Stimulated activated effector memory CD8-positive, alpha-beta T cell treated with anti-CD3 and anti-CD28 coated beads, Interleukin-12 subunit alpha, Interleukin-12 subunit beta, amount 100 ng/mL, for 72 hours (primary cell): Measurements from ENCODE around the gene PALM.
"Not testable (repeated sequence)": the region's sequence is repeated elsewhere in the genome, so short reads cannot be mapped to it uniquely, and the experiment has no call there.

Experiments
- ATAC-seq: fragments of 150-1000 bp; cut with Tn5 transposase; 2 replicates; pipeline ENCODE4 v1.10.0; 2021
- DNase-seq, 2 donors: peaks; one replicate each; pipeline ENCODE4 v3.0.0; 2021 to 2022; ENCODE audit warnings: low spot score in 2 of 2
- H3K27ac Mint-ChIP-seq: one replicate; pipeline ENCODE4 v1.8.0; 2022; ENCODE audit warnings: mild to moderate bottlenecking, mixed read lengths
- H3K36me3 Mint-ChIP-seq: one replicate; pipeline ENCODE4 v1.8.0; 2022; ENCODE audit warnings: mild to moderate bottlenecking, mixed read lengths
- H3K4me1 Mint-ChIP-seq: one replicate; pipeline ENCODE4 v1.8.0; 2022; ENCODE audit warnings: mixed read lengths
- H3K4me3 Mint-ChIP-seq: one replicate; pipeline ENCODE4 v1.8.0; 2022; ENCODE audit warnings: mild to moderate bottlenecking, mixed read lengths
- H3K9me3 Mint-ChIP-seq: one replicate; pipeline ENCODE4 v1.8.0; 2022; ENCODE audit warnings: mixed read lengths

The PALM gene

GRCh38 chr19:718251-718951, 9.7 kb downstream of the PALM start:
- no peak for ATAC-seq
- H3K4me3 Mint-ChIP-seq: no peak overlapping the region
- H3K4me1 Mint-ChIP-seq: no peaks in the 10 kb centered on the region
- H3K27ac Mint-ChIP-seq: no peak overlapping the region
- H3K9me3 Mint-ChIP-seq: peaks cover 7% of the 10 kb centered on the region
- H3K36me3 Mint-ChIP-seq: no peaks in the 10 kb centered on the region
- no peak for DNase-seq

GRCh38 chr19:718991-719512, 10.3 kb downstream of the PALM start:
- ATAC-seq (no peak), DNase-seq (no peak)
- Mint-ChIP-seq H3K4me1 (no peaks in the 10 kb centered on the region), H3K36me3 (no peaks in the 10 kb centered on the region), H3K4me3 (no peak overlapping the region), H3K9me3 (peaks cover 7% of the 10 kb centered on the region), H3K27ac (no peak overlapping the region)

- H3K27ac Mint-ChIP-seq: no peak overlapping the region
- ATAC-seq: no peak
- no peak for DNase-seq
- H3K4me3 Mint-ChIP-seq: no peak overlapping the region
- no peaks in the 10 kb centered on the region for H3K4me1 Mint-ChIP-seq
- H3K9me3 Mint-ChIP-seq: peaks cover 7% of the 10 kb centered on the region
- H3K36me3 Mint-ChIP-seq: no peaks in the 10 kb centered on the region
Measured at GRCh38 chr19:719636-720344, 11.1 kb downstream of the PALM start.

- Mint-ChIP-seq H3K4me3 (no peak overlapping the region), H3K4me1 (no peaks in the 10 kb centered on the region)
Measured at GRCh38 chr19:720345-721160, 11.8 kb downstream of the PALM start.

GRCh38 chr19:722553-723101, 13.9 kb downstream of the PALM start:
- no peaks in the 10 kb centered on the region for H3K4me1 Mint-ChIP-seq
- no peaks in the 10 kb centered on the region for H3K9me3 Mint-ChIP-seq
- ATAC-seq (no peak), DNase-seq (no peak)
- H3K36me3 Mint-ChIP-seq: no peaks in the 10 kb centered on the region
- H3K27ac Mint-ChIP-seq: no peak overlapping the region
- H3K4me3 Mint-ChIP-seq: no peak overlapping the region

More at GRCh38 chr19:720345-721160, 11.8 kb downstream of the PALM start:
- Mint-ChIP-seq H3K27ac (no peak overlapping the region), H3K9me3 (peaks cover 4% of the 10 kb centered on the region), H3K36me3 (no peaks in the 10 kb centered on the region)
- ATAC-seq: no peak
- DNase-seq: no peak

- H3K36me3 Mint-ChIP-seq: no peaks in the 10 kb centered on the region
- no peak overlapping the region for H3K4me3 Mint-ChIP-seq
- ATAC-seq (no peak), DNase-seq (no peak)
- H3K4me1 Mint-ChIP-seq: no peaks in the 10 kb centered on the region
- H3K9me3 Mint-ChIP-seq: no peaks in the 10 kb centered on the region
- no peak overlapping the region for H3K27ac Mint-ChIP-seq
Measured at GRCh38 chr19:723247-723646, 14.5 kb downstream of the PALM start.

- Mint-ChIP-seq H3K4me1 (no peaks in the 10 kb centered on the region), H3K9me3 (no peaks in the 10 kb centered on the region), H3K4me3 (no peak overlapping the region), H3K36me3 (no peaks in the 10 kb centered on the region), H3K27ac (no peak overlapping the region)
- DNase-seq (no peak), ATAC-seq (no peak)
Measured at GRCh38 chr19:723714-724113, 15.0 kb downstream of the PALM start.

- Mint-ChIP-seq H3K4me1 (no peaks in the 10 kb centered on the region), H3K36me3 (no peaks in the 10 kb centered on the region), H3K4me3 (no peak overlapping the region), H3K9me3 (no peaks in the 10 kb centered on the region), H3K27ac (no peak overlapping the region)
- DNase-seq (no peak), ATAC-seq (no peak)
Measured at GRCh38 chr19:725461-726089, 16.8 kb downstream of the PALM start.

GRCh38 chr19:726993-727956, 18.5 kb downstream of the PALM start:
- Mint-ChIP-seq H3K27ac (no peak overlapping the region), H3K9me3 (no peaks in the 10 kb centered on the region)

GRCh38 chr19:728011-728410, 19.3 kb downstream of the PALM start:
- ATAC-seq: no peak
- Mint-ChIP-seq H3K4me3 (no peak overlapping the region), H3K27ac (no peak overlapping the region), H3K36me3 (no peaks in the 10 kb centered on the region), H3K4me1 (peaks cover 8% of the 10 kb centered on the region), H3K9me3 (no peaks in the 10 kb centered on the region)
- no peak for DNase-seq

More at GRCh38 chr19:726993-727956, 18.5 kb downstream of the PALM start:
- DNase-seq (no peak), ATAC-seq (no peak)
- Mint-ChIP-seq H3K4me3 (no peak overlapping the region), H3K4me1 (peaks cover under 1% of the 10 kb centered on the region), H3K36me3 (no peaks in the 10 kb centered on the region)

GRCh38 chr19:729564-729963, 20.8 kb downstream of the PALM start:
- H3K36me3 Mint-ChIP-seq, H3K9me3 Mint-ChIP-seq, ATAC-seq, H3K27ac Mint-ChIP-seq, DNase-seq, H3K4me3 Mint-ChIP-seq: not testable (repeated sequence)
- H3K4me1 Mint-ChIP-seq: peaks cover 21% of the 10 kb centered on the region

- Mint-ChIP-seq H3K4me1 (peaks cover 21% of the 10 kb centered on the region), H3K36me3 (no peaks in the 10 kb centered on the region), H3K9me3 (no peaks in the 10 kb centered on the region), H3K27ac (no peak overlapping the region), H3K4me3 (no peak overlapping the region)
- no peak for ATAC-seq
- no peak for DNase-seq
Measured at GRCh38 chr19:729965-730668, 21.4 kb downstream of the PALM start.

- Mint-ChIP-seq H3K4me1 (peaks cover 21% of the 10 kb centered on the region), H3K36me3 (no peaks in the 10 kb centered on the region), H3K9me3 (no peaks in the 10 kb centered on the region), H3K4me3 (no peak overlapping the region), H3K27ac (no peak overlapping the region)
- DNase-seq (no peak), ATAC-seq (no peak)
Measured at GRCh38 chr19:731000-731399, 22.3 kb downstream of the PALM start.
